GM18498 (cell line): Measurements from ENCODE around the gene ZNF407.
A peak's percentile ranks its signal among the peaks of the same experiment; 100 is the strongest.

Source experiments
- ATAC-seq: cut with Tn5 transposase; IDR thresholded peaks from one replicate; pipeline ENCODE4 v1.9.1; 2021; ENCODE audit warnings: mild to moderate bottlenecking, moderate library complexity; ENCODE audit not compliant: unreplicated experiment

ZNF407 gene

DNA sequence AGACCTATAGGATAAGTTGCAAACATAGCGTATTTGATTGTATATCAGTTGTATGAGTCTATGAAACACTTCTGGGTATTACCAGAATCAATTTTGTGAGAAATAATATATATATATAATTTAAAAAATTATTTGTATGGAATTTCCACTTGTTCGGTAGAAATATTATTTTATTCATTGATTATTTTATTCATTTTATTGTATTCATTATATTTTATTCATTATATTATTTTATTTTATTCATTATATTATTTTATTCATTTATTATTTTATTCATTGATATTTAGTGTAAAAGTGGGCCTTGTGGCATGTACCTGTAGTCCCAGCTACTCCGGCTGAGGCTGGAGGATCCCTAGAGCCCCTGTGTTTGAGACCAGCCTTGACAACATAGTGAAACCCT, 268.9 kb downstream of the ZNF407 start:
- ATAC-seq: no peak

DNA sequence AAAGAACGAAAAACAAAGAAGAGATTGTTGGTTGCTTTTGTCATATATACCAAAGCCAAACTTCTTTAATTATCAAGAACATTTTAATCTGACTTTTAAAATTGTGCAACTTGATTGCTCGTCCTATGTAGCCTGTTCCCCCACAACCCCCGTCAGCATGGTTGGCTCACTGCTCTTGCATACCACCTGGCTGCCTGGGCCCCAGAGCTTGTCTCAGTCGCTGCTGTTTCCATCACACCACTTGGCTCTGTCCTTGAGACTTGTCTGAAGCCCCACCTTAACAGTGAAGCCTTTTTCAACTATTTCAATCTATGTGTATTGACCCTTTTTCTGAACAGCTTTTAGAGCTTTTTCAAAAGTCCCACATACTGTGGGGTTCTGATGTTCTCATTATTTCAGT, 270.8 kb downstream of the ZNF407 start:
- no peak for ATAC-seq

DNA sequence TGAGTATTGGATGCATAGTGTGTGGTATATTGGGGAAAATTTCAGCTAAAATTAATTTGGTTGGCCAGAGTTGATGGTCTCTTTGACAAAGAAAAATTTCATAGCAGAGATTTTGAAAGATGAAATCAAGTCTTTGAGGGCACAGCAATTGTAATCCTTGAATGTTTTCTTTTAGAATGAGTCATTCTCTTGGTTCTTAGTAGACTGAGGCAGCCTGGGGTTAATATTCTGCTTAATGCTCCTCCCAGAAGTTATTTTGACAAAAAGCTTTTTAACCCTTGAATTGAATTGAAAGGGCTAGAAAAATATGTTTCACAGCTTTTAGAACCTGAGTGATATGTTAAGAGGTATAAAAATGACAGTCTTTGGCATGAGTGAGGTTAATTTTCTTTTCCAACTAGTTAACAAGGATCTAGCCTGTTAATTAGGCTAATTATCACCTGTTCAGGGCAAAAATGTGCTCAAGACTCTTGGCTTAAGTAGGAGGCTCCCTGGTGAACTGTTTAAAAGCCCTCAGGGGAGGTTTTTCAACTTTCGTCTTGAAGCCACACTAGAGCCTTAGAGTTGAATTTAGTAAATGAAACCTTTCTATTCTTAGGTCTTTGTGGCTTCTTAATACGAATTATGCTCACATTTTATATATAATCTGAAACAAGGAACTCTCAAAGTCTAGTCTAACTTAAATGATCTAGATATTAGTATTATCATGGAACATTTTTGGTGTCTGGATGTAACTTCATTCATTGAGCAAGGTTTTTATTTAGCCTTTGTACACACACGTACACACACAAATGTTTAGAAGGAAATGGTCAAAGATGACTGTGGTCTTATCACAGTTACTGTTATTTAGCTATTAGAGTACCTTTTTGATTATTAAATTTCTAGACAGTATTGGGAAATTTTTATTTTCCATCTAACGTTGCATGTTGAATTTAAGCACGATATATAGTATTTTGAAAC, 272.5 kb downstream of the ZNF407 start:
- peak; percentile 95 for ATAC-seq

DNA sequence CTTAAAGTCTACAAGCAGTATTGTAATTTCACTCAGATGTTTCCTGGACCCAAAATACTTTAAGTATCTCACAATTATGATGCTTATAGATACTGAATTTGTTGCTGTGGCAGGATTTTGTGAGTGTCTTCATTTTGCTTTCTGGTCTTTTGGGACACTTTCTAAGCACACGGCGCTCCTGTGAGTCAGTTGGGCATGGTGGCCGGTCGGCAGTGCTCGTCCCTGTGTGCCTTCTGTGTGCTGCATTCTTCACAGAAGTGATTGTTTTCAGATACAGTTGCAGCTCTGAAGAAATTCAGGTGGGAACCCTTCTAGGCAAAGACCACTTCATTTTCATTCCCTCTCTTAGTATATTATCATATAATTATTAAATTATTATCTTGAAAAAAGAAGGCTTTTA, 273.3 kb downstream of the ZNF407 start:
- ATAC-seq: no peak

- ATAC-seq: no peak
Measured at GRCh38 chr18:74873629-74874028, 276.0 kb downstream of the ZNF407 start.

DNA sequence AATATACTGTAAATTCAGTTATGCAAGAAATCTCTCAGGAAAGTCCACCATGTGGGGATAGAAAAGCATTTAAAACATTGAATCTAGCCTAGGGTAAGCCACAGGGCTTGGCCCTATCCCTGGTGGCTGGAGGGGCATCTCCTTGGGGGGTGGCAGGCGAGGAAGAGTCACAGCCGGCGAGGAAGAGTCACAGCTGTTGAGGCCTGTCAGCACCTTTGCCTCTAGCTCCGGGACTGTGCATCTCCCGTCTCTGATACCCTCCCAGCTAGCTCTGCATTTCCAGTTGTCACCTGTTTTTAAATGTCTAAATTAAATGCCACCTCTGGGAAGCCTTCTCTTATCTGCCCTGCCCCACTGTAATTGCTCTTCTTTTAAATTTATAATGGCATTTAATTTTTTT, 276.7 kb downstream of the ZNF407 start:
- ATAC-seq: no peak

DNA sequence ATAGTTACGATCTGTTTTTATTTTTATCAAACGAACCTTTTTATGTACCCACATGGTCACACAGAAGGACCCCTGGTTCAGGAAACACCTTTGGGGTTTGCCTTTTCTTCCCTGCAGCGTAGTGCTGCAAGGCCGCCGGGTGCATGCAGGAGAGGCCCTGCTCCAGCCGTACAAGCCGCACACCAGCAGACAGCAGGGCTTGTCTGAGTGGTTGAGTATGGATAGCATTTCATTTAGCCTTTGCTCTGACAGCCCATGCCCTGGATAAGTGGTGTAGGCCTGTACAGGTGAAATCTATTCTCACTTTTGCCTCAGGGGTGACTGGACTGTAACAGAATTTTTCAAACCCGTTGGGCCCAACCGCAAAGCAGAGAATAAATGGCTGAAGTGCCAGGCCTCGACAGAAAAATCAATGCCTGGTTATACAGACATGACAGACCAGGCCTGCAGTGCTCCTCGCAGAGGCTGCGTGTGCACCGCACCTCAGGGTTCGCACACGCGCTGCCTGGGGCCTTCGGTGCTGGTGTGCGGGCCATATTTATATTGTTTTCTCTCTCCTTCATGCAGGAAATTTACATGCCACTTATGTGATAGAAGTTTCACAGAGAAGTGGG, 279.1 kb downstream of the ZNF407 start:
- ATAC-seq: no peak

- no peak for ATAC-seq
Measured at GRCh38 chr18:74878267-74878666, 280.6 kb downstream of the ZNF407 start.

GRCh38 chr18:74880706-74881278, 283.1 kb downstream of the ZNF407 start:
- ATAC-seq: no peak

GRCh38 chr18:74892066-74892627, 294.5 kb downstream of the ZNF407 start:
- ATAC-seq: no peak

DNA sequence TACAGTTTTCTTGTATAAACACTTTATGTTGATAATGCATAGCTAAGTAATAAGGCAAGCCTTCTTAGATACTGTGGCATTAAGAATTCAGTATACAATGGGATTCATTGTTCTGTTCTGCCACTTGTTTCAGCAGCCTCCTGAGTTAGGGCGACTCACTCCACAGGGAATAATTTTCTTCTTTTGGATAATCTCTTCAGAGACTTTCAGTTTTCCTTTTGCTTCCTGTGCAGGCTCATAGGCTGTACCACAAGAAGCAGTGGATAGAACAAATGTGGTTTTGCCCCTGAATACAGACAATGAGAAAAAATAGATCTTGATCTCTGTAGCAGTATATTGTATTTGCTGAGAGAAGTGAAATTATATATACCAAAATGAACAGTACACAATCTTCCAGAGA, 298.0 kb downstream of the ZNF407 start:
- ATAC-seq: no peak

GRCh38 chr18:74896390-74896991, 298.8 kb downstream of the ZNF407 start:
- peak; percentile 80 for ATAC-seq

GRCh38 chr18:74897971-74898657, 300.4 kb downstream of the ZNF407 start:
- no peak for ATAC-seq

DNA sequence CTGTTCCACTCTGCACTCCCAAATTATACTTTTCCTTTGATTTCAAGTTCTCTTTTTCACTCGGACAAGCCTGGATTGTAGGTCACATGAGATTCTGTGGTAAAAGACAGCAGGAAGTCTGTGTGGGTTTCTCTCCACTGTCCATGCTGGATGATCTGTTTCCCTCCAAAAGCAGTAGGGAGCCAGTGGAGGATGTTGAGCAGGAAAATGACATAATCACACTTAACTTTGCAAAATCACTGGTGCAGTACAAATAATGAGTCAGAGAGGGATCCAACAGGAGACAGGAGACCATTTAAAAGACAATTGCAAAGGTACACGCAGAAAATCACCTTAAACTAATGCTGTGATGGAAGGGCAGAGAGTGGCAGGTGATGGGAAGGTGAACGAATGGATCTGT, 301.3 kb downstream of the ZNF407 start:
- no peak for ATAC-seq

- no peak for ATAC-seq
Measured at GRCh38 chr18:74899554-74899953, 301.9 kb downstream of the ZNF407 start.

DNA sequence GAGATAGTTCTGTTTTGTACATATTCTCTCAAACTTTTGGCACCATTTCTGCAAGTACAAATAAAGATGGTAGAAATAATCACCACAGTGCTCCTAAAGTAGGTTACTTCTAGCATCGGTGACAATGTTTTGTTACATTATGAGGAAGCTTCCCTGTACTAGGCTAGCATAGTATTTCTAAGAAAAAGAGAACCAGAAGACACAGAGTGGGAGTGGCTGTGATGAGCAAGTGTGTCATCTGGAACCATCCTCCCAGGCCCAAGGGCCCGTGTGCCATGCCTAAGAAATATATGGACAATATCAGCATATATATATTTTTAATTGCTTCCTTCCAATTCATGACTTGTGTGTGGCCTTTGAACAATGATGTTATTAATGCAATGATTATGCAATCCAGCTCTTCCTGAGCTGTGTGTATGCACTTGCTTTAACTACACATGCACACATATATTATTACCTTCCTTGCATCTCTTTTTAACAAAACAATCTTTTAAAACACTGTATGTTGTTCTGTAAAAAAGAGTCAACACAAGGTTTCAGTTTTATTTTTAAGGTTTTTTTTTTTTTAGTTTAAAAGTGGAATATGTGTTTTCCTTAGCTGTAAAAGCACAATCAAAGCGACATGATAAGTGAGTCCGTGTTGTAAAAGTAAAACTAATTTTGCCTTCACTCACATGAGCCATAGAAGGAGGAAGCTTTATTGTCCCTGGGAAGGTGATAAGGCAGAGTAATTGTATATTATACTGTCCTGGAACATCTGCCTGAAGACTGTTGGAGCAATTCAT, 303.9 kb downstream of the ZNF407 start:
- ATAC-seq: no peak

DNA sequence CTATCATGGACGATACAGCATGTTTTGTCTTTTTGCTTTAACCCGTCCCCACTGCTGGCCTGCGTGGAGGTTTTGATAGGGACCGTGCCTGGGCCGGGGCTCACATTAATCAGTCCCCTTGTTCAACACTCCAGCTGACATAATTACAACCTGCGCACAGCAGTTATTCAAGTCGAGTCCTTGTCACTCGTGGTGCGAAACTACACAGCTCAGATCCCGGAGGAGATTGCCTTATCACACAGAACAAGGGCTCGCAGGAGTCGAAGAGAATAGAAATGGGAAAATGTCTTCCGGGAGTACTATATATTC, 304.4 kb downstream of the ZNF407 start:
- ATAC-seq: no peak

DNA sequence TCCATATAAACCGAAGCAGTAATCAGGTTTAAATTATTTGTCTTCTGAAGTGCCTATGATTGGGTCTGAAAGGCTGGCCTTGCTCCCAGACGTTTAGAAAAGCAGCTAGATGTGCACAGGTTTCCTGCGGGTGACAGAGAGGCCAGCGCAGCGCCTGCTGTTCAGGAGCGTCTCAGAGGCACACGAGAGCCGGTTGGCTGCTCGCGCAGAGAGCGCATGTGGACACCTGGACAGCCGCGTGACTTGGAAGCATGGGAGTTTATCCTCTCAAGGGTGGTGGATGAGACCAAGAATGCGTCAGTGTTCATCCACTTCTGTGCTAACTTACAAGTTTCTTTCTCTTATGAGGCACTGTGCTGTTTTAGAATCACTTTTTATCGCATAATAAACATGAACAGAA, 307.6 kb downstream of the ZNF407 start:
- no peak for ATAC-seq

- ATAC-seq: no peak
Measured at GRCh38 chr18:74906184-74906583, 308.5 kb downstream of the ZNF407 start.

- no peak for ATAC-seq
Measured at GRCh38 chr18:74914052-74914591, 316.5 kb downstream of the ZNF407 start.
